CD4-positive, alpha-beta T cell (primary cell): Measurements from ENCODE around the gene SPDL1. TPM values are rescaled to one million over a fixed set of nuclear protein-coding genes. Genes with fewer than 3 reads are reported as not detected.

Source experiments
- ATAC-seq: fragments of 200-7000 bp; cut with Tn5 transposase; one replicate; pipeline ENCODE4 v1.10.0; 2022; ENCODE audit warnings: mild to moderate bottlenecking; ENCODE audit not compliant: poor library complexity
- CTCF ChIA-PET: fragments of 350-600 bp; sonication (Branson Sonifier 250); formaldehyde crosslinking; loops from one replicate; lab custom pipeline; 2021; ENCODE audit warnings: antibody characterized with exemption, inconsistent platforms; lab: Charles Lee
- POLR2A ChIA-PET: fragments of 350-600 bp; sonication (Branson Sonifier 250); formaldehyde crosslinking; loops from one replicate; lab custom pipeline; 2021; ENCODE audit warnings: antibody characterized with exemption, inconsistent platforms; lab: Charles Lee
- DNase-seq, 14 experiments: peaks; one replicate each; pipeline ENCODE4 v3.0.0-alpha.2; 2013 to 2020; ENCODE audit warnings: mixed read lengths in 2 of 14
- H3K27ac ChIP-seq, 2 donors: one replicate each; pipeline versions ENCODE4 v1.5.1 to v1.7.0; 2013; ENCODE audit warnings: low read length in 2 of 2, low read depth in 1 of 2, mild to moderate bottlenecking in 1 of 2
- H3K27me3 ChIP-seq, 2 experiments: 1 replicate in 1 of 2; 2 replicates in 1 of 2; pipeline versions ENCODE4 v1.6.1 to v1.7.0; 2013; ENCODE audit warnings: low read length in 2 of 2, control low read depth in 1 of 2, mild to moderate bottlenecking in 1 of 2, moderate library complexity in 1 of 2; ENCODE audit not compliant: insufficient read depth in 2 of 2, control insufficient read depth in 1 of 2
- H3K36me3 ChIP-seq: one replicate; pipeline ENCODE4 v1.6.1; 2013; ENCODE audit warnings: low read length, control low read depth; ENCODE audit not compliant: insufficient read depth
- H3K4me1 ChIP-seq: one replicate; pipeline ENCODE4 v1.6.1; 2013; ENCODE audit warnings: low read length, control low read depth; ENCODE audit not compliant: insufficient read depth
- H3K4me3 ChIP-seq: one replicate; pipeline ENCODE4 v1.5.1; 2013; ENCODE audit warnings: mild to moderate bottlenecking, low read length, moderate library complexity
- H3K9me3 ChIP-seq, 2 experiments: 1 replicate in 1 of 2; 2 replicates in 1 of 2; pipeline versions ENCODE4 v1.6.1 to v1.7.0; 2013; ENCODE audit warnings: low read length in 2 of 2, mild to moderate bottlenecking in 2 of 2, control low read depth in 1 of 2, moderate library complexity in 1 of 2; ENCODE audit not compliant: control insufficient read depth in 1 of 2, insufficient read depth in 1 of 2
- H3K27ac Mint-ChIP-seq: one replicate; pipeline ENCODE4 v1.8.0; 2020; ENCODE audit warnings: mixed read lengths
- H3K27me3 Mint-ChIP-seq: one replicate; pipeline ENCODE4 v1.8.0; 2021; ENCODE audit warnings: mixed read lengths
- H3K36me3 Mint-ChIP-seq: one replicate; pipeline ENCODE4 v1.8.0; 2021; ENCODE audit warnings: low read depth, mixed read lengths
- H3K4me1 Mint-ChIP-seq: one replicate; pipeline ENCODE4 v1.8.0; 2021; ENCODE audit warnings: low read depth, mixed read lengths
- H3K4me3 Mint-ChIP-seq: one replicate; pipeline ENCODE4 v1.8.0; 2020; ENCODE audit warnings: mild to moderate bottlenecking, mixed read lengths
- H3K9me3 Mint-ChIP-seq: one replicate; pipeline ENCODE4 v1.8.0; 2020; ENCODE audit warnings: mixed read lengths
- intact Hi-C, 2 experiments: fragments of 100-400 bp; cut with DNase I in 1 of 2; cut with micrococcal nuclease in 1 of 2; formaldehyde crosslinking; loops; one replicate each; pipeline versions ENCODE4 v1.15.1 to v1.9.0; 2023 to 2025; cut with DNase I, micrococcal nuclease
- total RNA-seq, 174 experiments: library from RNA in 2 of 174; stranded (reverse) in 2 of 174; gene quantifications; one replicate each; pipeline ENCODE4 v1.2.3 and lab custom pipeline; 2021 to 2026
- TF ChIP-seq, protein P1 (sequence below): fragments of 200-600 bp; IDR thresholded peaks from one replicate; pipeline ENCODE4 v1.8.0; 2022; ENCODE audit warnings: antibody characterized with exemption, mild to moderate bottlenecking

SPDL1 gene
- total RNA-seq, 2 experiments from 2014 or later: 4.3 to 5.6 TPM

DNA sequence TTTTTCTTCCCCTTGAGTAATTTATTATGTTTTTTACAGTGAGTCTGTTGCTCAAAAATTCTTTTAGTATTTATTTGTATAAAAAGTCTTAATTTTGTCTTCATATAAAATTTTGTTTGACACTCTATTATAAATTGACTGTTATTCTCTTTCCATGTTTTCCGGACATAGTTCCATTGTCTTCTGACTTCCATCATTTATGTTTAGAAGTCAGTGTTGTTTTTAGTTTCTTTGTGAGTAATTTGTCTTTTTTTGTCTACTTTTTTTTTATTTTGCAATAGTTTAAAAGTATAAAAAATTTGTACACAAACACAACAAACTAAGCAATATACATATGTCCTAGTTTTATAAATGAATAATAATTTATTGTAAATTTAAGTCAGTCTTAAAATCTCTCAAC lies 25.7 kb upstream of the SPDL1 start:
- Histone ChIP-seq H3K36me3 (no peaks in the 10 kb centered on the region), H3K4me1 (no peaks in the 10 kb centered on the region), H3K4me3 (no peak overlapping the region), H3K9me3 (no peaks in the 10 kb centered on the region), H3K27ac (no peak overlapping the region), H3K27me3 (peaks cover 6 to 20% of the 10 kb centered on the region in 2 experiments)
- DNase-seq (no peak), ATAC-seq (no peak)
- POLR2A ChIA-PET: no interaction called here
- Mint-ChIP-seq H3K27me3 (peaks cover 49% of the 10 kb centered on the region), H3K9me3 (peaks cover 3% of the 10 kb centered on the region), H3K4me1 (no peaks in the 10 kb centered on the region), H3K36me3 (no peaks in the 10 kb centered on the region), H3K27ac (no peak overlapping the region), H3K4me3 (no peak overlapping the region)
- intact Hi-C loops: no loop called here
- CTCF ChIA-PET: no interaction called here
- TF ChIP-seq, protein P1, sequence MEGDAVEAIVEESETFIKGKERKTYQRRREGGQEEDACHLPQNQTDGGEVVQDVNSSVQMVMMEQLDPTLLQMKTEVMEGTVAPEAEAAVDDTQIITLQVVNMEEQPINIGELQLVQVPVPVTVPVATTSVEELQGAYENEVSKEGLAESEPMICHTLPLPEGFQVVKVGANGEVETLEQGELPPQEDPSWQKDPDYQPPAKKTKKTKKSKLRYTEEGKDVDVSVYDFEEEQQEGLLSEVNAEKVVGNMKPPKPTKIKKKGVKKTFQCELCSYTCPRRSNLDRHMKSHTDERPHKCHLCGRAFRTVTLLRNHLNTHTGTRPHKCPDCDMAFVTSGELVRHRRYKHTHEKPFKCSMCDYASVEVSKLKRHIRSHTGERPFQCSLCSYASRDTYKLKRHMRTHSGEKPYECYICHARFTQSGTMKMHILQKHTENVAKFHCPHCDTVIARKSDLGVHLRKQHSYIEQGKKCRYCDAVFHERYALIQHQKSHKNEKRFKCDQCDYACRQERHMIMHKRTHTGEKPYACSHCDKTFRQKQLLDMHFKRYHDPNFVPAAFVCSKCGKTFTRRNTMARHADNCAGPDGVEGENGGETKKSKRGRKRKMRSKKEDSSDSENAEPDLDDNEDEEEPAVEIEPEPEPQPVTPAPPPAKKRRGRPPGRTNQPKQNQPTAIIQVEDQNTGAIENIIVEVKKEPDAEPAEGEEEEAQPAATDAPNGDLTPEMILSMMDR: no peak

DNA sequence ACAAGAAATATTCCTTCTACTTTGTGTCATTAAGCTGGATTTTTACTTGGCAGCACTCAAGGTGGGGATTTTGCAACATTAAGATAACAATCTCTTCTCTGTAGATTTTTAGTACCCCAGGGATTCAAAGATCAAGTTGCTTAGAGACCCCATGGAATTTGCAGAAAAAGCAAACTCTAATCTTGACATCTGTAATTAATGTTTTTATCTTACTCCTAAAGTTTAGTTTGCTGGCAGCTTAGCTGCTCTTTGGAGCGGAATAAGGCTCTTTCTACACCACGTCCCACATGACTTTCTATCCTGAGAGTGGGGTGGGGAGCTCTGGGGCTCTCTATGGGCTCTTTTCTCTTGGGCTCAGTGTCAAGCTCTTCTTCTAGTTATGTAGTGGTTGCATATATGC lies 21.7 kb upstream of the SPDL1 start:
- DNase-seq: no peak
- ChIA-PET POLR2A (no interaction called here), CTCF (no interaction called here)
- TF ChIP-seq, protein P1: no peak
- Mint-ChIP-seq H3K27ac (no peak overlapping the region), H3K4me3 (no peak overlapping the region), H3K27me3 (peaks cover 60% of the 10 kb centered on the region), H3K9me3 (peaks cover 3% of the 10 kb centered on the region), H3K4me1 (no peaks in the 10 kb centered on the region), H3K36me3 (no peaks in the 10 kb centered on the region)
- Histone ChIP-seq H3K4me3 (no peak overlapping the region), H3K27me3 (peaks cover 14 to 30% of the 10 kb centered on the region in 2 experiments), H3K9me3 (no peaks in the 10 kb centered on the region), H3K4me1 (no peaks in the 10 kb centered on the region), H3K27ac (no peak overlapping the region), H3K36me3 (no peaks in the 10 kb centered on the region)
- intact Hi-C loops: no loop called here
- no peak for ATAC-seq

DNA sequence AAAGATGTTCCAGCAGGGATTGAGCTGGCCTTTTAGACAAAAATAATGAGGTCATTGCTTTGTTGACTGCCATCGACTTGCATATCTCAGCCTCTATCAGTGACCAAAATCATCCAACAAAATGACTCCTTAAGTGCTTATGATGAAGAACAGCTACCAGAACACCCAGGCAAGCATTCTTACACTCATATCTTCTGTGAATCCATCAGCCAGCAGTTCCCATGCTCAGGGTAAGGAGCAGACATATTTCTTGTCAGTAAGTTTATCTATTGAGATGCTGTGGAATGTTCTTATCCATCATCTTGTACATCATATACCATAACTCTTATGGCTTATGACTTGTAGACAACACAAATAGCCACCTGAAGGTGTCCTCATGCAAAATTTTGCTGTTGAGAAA lies 20.2 kb upstream of the SPDL1 start:
- no peak overlapping the region for H3K4me3 Mint-ChIP-seq

More for the DNA sequence above, 20.2 kb upstream of the SPDL1 start:
- Histone ChIP-seq H3K36me3 (no peaks in the 10 kb centered on the region), H3K27ac (no peak overlapping the region), H3K9me3 (no peaks in the 10 kb centered on the region), H3K4me3 (no peak overlapping the region), H3K27me3 (peaks cover 14 to 34% of the 10 kb centered on the region in 2 experiments), H3K4me1 (no peaks in the 10 kb centered on the region)
- CTCF ChIA-PET: no interaction called here
- ATAC-seq: no peak
- peaks cover 73% of the 10 kb centered on the region for H3K27me3 Mint-ChIP-seq
- no peak for DNase-seq
- H3K27ac Mint-ChIP-seq: no peak overlapping the region
- intact Hi-C loops: no loop called here
- TF ChIP-seq, protein P1: no peak
- POLR2A ChIA-PET: no interaction called here
- no peaks in the 10 kb centered on the region for H3K4me1 Mint-ChIP-seq
- H3K9me3 Mint-ChIP-seq: peaks cover 3% of the 10 kb centered on the region
- H3K36me3 Mint-ChIP-seq: no peaks in the 10 kb centered on the region
